ENCODE measurements around the gene RTN4. TPM values are rescaled to one million over a fixed set of nuclear protein-coding genes. Genes with fewer than 3 reads are reported as not detected.
A peak's percentile ranks its signal among the peaks of the same experiment; 100 is the strongest.
"Not testable (repeated sequence)": the region's sequence is repeated elsewhere in the genome, so short reads cannot be mapped to it uniquely, and the experiment has no call there.

The RTN4 gene
- total RNA-seq, 1 donor from 2014 or later: 78.4 TPM

DNA sequence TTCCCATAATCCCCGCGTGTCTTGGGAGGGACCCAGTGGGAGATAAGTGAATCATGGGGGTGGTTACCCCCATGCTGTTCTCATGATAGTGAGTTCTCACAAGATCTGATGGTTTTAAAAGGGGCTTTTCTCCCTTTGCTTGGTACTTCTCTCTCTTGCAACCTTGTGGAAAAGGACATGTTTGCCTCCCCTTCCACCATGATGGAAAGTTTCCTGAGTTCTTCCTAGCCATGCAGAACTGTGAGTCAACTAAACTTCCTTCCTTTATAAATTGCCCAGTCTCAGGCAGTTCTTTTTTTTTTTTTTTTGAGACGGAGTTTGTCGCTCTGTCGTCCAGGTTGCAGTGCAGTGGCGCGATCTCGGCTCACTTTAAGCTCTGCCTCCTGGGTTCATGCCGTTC lies 26.5 kb upstream of the RTN4 start:
- intact Hi-C loops (cut with DNase I): no loop called here
- DNase-seq (ENCODE audit: missing footprints) (no peak), ATAC-seq (no peak)

DNA sequence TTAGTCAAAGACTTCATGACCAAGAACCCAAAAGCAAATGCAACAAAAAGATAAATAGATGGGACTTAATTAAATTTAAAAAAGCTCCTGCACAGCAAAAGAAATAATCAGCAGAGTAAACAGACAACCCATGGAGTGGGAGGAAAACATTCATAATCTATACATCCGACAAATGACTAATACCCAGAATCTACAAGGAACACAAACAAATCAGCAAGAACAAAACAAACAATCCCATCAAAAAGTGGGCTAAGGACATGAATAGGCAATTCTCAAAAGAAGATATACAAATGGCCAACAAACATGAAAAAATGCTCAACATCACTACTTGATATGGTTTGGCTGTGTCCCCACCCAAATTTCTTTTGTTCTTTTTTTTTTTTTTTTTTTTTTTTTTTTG lies 25.8 kb upstream of the RTN4 start:
- ATAC-seq; DNase-seq (ENCODE audit: missing footprints); intact Hi-C loops (cut with DNase I): not testable (repeated sequence)

DNA sequence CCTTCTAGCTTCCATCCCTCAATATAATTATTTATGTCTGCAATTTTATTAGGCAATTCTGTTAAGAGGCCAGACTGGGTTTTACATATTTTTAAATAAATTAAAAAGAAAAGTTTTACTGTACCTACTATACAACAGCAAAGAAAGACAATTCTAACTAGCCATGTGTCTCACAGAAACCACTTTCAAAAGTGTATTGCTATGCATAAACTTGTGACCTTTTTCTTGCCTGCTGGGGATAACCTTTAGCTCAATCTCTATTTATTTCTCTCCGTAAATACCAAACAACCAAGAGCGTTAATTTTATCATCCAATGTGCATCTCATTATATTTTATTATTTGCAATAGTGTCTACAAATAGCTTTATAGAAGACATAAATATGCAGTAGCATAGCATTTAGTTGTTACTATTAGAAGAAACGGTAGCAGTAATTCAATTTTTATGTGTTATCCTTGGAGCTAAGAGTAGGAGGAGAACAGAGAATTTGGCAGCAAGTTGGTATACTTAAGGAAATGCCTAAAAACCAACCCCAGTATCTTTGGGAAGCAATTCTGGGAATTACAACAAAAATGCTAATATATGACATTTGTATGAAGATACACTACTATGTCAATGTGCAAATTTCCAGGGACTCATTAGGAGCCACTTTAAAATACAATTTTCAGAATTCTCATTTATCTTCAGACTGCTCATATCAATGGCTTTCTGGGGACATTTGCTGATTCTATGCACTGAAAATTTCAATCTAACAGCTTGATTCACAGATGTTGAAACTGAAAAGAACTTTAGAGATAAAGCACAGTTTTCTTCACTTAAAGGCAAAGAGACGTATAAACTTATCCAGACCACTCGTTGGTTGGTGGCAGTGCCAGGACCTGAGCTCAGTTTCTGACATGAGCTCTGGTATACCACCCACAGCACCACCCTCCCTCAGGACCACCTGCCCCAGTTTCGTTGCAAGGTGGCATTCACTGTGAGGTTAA lies 23.0 kb upstream of the RTN4 start:
- intact Hi-C loops (cut with DNase I): no loop called here
- no peak for DNase-seq (ENCODE audit: missing footprints)

DNA sequence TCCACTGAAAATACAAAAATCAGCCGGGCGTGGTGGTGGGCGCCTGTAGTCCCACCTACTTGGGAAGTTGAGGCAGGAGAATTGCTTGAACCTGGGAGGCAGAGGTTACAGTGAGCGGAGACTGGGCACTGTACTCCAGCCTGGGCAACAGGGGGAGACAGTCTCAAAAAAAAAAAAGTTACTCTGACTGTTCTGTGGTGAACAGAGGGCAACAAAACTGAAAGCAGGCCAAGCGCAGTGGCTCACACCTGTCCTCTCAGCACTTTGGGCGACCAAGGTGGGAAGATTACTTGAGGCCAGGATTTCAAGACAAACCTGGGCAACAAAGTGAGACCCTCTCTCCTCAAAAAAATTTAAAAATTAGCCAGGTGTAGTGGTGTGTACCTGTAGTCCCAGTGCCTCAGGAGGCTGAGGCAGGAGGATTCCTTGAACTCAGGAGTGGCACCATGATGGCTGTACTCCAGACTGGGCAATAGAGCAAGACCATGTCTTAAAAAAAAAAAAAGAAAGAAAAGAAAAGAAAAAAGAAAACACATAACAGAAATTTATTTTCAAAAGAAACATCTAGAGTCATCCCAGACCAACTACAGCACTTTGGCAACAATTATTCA lies 13.6 kb upstream of the RTN4 start:
- intact Hi-C loops (cut with DNase I): no loop called here
- DNase-seq (ENCODE audit: missing footprints): no peak
- ATAC-seq: no peak

More for the DNA sequence above, 23.0 kb upstream of the RTN4 start:
- ATAC-seq: no peak

DNA sequence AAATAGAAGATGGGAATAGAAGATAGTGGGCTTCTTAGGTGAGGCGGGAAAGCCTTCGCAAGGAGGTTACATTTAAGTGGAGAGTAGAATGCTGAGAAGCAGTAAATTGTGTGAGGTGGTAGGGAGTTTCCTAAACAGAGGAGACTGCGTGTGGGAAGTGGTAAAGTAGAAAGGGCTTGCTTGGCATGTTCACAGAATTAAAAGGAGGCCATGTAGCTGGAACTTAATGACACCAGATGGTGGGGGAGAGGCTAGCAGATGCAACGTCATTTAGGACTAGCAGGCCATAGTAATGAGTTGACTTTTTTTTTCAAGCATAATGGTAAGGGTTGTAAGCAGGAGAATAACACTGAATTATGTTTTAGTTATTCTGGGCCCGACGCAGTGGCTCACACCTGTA lies 13.0 kb upstream of the RTN4 start:
- intact Hi-C loops (cut with DNase I): no loop called here
- ATAC-seq (no peak), DNase-seq (ENCODE audit: missing footprints) (no peak)

DNA sequence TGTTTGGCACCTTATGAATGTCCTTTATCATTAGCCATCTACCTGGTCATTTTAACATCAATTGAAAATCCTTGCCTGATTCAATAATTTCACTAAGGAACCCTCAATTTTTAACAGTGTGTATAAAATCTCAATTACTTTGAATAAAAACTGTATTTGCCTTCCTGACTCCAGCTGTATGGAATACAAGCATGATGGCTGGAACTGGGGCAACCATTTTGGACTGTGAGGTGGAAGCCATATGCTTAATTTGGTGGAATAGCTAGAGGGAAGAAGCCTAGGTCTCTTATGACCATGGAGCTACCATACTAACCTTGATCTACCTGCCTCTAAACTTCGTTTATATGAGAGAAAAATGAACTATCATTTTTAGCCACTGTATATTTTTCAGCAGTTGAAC lies 12.5 kb upstream of the RTN4 start:
- intact Hi-C loops (cut with DNase I): no loop called here
- DNase-seq (ENCODE audit: missing footprints): no peak
- ATAC-seq: no peak

DNA sequence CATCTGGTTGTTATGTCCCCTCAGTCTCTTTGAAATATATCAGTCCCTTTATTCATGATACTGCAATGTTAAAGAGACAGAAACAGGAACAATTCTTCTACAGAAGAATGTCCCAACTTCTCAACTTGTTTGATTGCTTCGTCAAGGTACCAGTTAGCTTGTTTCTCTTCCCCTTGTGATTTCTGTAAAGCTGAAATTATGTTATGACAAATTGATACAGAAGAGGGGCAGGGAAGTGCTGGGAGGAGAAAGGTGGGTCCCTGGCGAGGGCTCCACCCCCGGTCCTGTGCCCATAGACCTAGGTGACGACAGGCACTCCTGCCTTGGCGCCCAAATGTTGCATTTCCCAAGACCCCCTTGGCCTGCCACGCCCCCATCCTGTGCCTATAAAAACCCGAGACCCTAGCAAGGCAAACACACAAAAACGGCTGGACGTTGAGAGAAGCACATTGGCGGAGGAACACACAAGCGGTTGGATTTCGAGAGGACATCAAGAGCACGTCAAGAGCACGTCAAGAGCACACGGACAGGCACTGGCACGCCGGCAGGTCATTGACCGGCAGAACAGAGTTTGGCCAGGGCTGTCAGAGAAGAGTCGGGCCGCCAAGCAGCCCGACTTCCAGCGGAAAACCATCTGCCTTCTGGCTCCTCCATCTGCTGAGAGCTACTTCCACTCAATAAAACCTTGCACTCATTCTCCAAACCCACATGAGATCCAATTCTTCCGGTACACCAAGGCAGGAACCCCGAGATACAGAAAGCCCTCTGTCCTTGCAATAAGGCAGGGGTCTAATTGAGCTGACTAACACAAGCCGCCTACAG lies 11.5 kb upstream of the RTN4 start:
- DNase-seq (ENCODE audit: missing footprints) (no peak), ATAC-seq (no peak)
- intact Hi-C loops (cut with DNase I): no loop called here

DNA sequence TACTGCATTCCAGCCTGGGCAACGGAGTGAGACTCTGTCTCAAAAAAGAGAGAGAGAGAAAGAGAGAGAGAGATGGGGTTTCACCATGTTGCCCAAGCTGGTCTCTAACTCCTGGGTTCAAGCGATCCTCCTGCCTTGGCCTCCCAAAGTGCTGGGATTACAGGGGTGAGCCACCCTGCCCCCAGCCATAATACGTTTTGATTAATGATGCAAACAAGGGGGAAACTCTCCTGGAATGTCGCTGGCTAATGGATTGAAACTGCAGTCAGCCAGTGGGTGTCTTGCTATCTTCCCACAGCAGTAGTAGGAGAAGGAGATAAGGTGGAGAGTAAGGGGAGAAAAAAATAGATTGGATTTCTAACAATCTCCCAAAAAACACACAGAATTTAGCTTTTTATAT lies 9.5 kb upstream of the RTN4 start:
- ATAC-seq (no peak), DNase-seq (ENCODE audit: missing footprints) (no peak)
- intact Hi-C loops (cut with DNase I): no loop called here

DNA sequence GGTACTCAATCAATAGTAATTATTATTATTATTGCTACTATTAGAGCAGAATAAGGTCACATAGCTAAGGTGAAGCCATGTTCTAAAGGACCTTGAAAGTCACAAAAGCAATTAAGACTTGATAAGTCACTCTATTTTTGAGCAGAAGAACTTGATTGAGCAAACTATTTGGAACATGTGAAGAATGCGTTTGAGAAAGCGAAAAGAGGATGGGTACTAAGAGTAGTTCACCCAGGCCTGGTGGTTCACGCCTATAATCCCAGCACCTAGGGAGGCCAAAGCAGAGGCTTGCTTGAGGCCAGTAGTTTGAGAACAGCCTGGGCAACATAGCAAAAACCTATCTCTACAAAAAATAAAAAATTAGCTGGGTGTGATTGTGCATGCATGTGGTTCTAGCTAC lies 7.2 kb upstream of the RTN4 start:
- intact Hi-C loops (cut with DNase I): no loop called here
- DNase-seq (ENCODE audit: missing footprints): no peak
- ATAC-seq: no peak

DNA sequence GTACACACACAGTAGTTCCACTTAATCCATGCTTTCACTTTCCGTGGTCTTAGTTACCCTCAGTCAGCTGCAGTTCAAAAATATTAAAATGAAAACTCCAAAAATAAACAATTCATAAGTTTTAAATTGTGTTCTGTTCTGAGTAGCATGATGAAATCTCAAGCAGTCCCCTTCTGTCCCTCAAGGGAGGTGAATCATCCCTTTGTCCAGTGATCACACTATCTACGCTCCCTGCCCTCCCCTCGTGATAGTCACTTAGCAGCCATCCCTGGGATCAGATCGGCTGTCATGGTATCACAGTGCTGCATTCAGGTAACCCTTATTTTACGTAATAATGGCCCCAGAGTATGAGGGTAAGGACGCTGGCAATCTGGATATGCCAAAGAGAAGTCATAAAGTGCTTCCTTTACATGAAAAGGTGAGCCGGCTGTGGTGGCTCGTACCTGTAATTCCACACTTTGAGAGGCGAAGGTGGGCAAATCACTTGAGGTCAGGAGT lies 5.8 kb upstream of the RTN4 start:
- no peak for ATAC-seq
- intact Hi-C loops (cut with DNase I): no loop called here
- no peak for DNase-seq (ENCODE audit: missing footprints)

DNA sequence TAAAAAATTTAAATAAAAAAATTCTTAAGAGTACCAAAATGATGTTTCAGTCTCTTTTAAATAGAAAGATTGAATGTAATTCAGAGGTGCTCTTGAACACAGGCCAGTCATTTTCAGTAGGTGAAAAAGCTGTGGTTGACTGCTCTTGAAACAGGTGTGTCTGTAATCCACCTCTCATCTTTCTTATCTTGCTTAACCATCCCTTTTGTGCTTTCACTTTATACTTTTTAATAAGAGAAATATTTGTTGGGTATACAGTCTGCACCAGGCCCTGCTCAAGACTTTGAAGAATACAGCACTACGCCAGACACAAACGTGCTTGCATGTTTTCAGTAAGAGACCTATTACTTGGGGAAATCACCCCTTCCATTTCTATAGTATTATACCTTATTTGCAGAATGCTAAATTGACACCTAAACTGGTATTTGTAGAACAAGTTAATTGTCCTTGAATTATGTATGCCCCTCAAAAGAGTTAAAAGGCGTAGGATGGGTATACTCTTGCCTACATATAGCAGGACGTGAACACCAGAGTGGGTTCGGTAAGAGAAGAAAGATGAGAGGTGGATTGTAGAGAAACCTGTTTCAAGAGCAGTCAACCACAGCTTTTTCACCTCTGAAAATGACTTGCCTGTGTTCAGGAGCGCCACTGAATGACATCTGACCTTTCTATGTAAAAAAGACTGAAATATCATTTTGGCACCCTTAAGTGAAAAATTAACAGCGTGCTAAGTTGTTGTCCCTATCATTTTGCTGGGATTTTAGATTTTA lies 4.0 kb upstream of the RTN4 start:
- intact Hi-C loops (cut with DNase I): loop anchor here (5.0 kb wide), 1 partner anchor 48 kb away; no protein-coding TSS in a partner anchor
- DNase-seq (ENCODE audit: missing footprints): no peak
- no peak for ATAC-seq

DNA sequence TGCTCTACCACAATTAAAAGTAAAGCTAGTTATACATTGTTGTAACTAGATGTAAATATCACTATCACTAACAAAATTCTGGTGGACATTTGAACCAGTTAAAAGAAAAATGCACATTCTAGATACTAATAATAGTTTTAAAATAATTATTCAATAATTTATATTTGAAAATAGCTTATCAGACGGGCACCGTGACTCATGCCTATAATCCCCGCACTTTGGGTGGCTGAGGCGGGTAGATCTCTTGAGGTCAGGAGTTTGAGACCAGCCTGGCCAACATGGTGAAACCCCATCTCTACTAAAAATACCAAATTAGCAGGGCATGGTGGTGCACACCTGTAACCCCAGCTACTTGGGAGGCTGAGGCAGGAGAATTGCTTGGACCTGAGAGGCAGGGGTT lies 3.0 kb upstream of the RTN4 start:
- DNase-seq (ENCODE audit: missing footprints); ATAC-seq: not testable (repeated sequence)
- intact Hi-C loops (cut with DNase I): loop anchor here (5.0 kb wide), 1 partner anchor 49 kb away; no protein-coding TSS in a partner anchor

DNA sequence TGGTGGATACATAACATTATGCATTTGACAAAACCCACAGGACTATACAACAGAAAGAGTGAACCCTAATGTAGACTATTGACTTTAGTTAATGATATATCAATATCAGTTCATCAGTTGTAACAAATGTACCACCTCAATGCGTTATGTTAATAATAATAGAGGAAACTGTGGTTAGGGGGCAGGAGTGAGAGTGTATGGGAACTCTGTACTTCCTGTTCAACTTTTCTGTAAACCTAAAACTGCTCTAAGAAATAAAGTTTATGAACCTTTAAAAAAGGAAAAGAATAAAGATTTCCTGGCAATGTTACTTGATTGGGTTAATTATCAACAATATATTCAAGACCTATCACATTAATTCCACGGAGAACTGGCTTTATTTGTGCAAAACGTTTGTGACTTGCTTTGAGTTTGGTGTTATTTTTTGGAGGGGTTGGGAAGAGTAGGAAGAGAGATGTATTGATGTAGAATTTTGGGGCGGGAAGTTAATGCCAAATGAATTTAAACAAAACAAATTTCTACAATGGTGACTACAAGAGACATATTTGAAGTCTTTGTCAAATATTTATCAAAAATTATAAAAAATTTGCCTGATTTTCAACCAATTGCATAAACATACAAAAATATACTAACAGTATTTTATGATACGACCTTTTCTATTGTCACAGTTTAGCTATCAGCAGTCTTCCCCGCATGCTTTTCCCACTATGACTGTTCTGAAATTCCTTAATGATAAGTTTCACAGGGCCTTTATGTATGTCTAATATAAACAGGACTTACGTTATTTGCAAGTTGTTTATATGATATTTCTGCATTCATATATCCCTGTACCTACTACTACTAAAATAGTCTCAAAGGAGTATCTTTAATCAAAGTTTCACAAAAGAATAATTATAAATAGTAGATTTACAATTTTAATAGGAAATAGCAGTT lies 2.1 kb upstream of the RTN4 start:
- DNase-seq (ENCODE audit: missing footprints): no peak
- no peak for ATAC-seq
- intact Hi-C loops (cut with DNase I): loop anchor here (5.0 kb wide), 1 partner anchor 50 kb away; no protein-coding TSS in a partner anchor

DNA sequence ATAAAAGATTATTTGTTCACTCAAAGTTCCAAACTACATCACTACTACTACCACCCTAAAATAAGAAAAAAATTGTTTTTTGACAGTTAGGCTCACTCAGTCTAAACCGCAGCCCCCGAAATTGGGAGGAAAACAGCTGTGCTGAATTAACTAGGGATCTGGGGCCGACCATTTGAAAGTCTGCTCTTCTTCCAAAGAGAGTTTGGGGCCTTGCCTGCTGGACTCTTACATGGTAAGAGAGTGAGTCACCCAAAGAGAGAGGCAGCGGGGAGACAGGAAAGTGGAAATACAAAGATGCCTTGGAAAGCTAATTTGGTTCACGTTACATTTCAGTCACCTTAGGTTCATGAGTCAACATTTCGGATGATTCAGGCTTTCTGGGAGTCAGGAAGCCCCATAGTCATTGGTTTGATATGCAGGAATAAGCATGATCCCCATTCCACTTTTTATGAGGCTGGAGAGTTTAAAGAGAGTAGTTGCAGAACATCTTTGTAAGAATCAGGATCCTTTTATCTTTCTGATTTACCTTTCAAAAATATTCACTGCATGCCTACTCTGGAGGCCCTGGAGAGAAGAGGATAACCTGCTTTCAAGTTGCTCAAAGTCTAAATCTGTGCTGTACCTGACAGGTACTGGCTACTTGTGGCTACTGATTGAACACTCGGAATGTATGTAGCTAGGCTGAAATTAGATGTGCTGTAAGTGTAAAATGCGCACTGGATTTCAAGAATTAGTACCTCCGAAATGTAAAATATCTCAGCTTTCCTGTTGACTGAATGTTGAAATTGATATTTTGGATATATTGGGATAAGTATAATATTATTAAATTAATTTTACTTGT lies 995 bp upstream of the RTN4 start:
- peak; percentile 20 for ATAC-seq
- intact Hi-C loops (cut with DNase I): loop anchor here (2.0 to 5.0 kb wide), 2 partner anchors 51 to 108 kb away; no protein-coding TSS in a partner anchor

DNA sequence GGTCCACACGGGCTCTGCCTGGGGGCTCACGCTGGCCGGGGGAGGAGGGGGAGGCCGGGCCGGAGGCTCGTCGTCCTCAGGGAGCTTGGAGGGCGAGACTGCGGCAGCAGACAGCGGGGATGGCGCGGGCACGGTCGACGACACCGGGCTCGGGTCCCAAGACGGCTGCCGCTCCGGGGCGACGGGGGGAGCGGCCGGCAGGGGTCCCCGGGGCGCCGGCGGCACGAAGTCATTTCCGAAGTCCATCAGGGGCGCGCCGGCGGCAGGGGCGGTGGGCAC lies 491 bp downstream of the RTN4 start:
- no peak for ATAC-seq
- intact Hi-C loops (cut with DNase I): loop anchor here (2.0 to 5.0 kb wide), 3 partner anchors 53 to 109 kb away; no protein-coding TSS in a partner anchor
- no peak for DNase-seq (ENCODE audit: missing footprints)

More for the DNA sequence above, 995 bp upstream of the RTN4 start:
- no peak for DNase-seq (ENCODE audit: missing footprints)

DNA sequence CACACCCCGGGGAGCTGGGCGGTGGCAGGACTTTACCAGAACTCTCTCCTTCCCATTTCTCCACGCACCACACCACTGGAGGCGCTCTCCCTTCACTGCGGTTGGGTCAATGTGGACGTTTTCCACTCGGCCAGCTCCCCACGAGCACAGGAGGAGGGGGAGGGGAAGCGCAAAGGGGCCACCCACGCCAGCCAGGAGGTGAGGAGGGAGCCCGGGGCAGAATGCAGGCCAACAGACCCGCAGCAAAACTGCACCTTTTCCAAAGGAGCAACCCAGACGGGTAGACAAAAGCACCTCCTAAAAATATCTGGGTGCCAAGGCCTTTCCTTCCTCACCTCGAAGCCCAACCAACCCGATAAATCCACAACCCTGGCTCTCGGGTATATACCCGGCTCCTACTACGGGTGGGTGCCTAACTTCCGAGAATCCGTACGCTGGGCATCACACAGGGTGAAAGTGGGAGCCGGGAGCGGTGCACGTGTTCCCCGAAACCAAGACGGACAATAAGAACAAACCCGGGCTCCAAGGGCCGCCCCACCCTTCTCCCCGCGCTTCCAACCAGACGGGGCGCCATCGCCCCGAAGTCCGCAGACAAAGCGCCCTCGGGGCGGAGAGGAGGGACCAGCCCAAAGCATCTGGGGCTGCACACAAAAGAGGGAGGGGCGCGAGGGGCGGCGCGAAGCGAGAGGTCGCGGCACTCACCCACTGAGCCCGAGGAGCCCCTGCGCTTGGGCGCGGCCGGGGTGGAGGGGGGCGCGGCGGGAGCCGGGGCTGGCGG lies 1.0 kb downstream of the RTN4 start:
- intact Hi-C loops (cut with DNase I): loop anchor here (5.0 kb wide), 1 partner anchor 63 kb away; no protein-coding TSS in a partner anchor
- peak; percentile 64 for ATAC-seq

More for the DNA sequence above, 1.0 kb downstream of the RTN4 start:
- DNase-seq (ENCODE audit: missing footprints): peak; percentile 93
